GM13976 (cell line): ENCODE results near the gene DNAH1.

Experiments used
- DNase-seq: peaks from one replicate; pipeline ENCODE4 v3.0.0; 2012; ENCODE audit warnings: low spot score
- in situ Hi-C: fragments of 300-500 bp; cut with MboI; formaldehyde crosslinking; loops from one replicate; pipeline ENCODE4 v1.12.0; 2022; ENCODE audit warnings: low sequenced_read_pairs, mixed read lengths, inconsistent platforms; ENCODE audit not compliant: unreplicated experiment
- TF ChIP-seq, protein P1 (sequence below): IDR thresholded peaks from 2 replicates; pipeline ENCODE4 v1.5.1; 2012; ENCODE audit warnings: borderline replicate concordance, mild to moderate bottlenecking; ENCODE audit not compliant: insufficient read depth; ENCODE audit errors: extremely low read depth, missing control alignments, control extremely low read depth

DNAH1 gene

GRCh38 chr3:52385157-52385556, 69.0 kb downstream of the DNAH1 start:
- DNase-seq: peak; percentile 79
- in situ Hi-C loops: no loop called here

GRCh38 chr3:52387481-52387880, 71.4 kb downstream of the DNAH1 start:
- TF ChIP-seq, protein P1, sequence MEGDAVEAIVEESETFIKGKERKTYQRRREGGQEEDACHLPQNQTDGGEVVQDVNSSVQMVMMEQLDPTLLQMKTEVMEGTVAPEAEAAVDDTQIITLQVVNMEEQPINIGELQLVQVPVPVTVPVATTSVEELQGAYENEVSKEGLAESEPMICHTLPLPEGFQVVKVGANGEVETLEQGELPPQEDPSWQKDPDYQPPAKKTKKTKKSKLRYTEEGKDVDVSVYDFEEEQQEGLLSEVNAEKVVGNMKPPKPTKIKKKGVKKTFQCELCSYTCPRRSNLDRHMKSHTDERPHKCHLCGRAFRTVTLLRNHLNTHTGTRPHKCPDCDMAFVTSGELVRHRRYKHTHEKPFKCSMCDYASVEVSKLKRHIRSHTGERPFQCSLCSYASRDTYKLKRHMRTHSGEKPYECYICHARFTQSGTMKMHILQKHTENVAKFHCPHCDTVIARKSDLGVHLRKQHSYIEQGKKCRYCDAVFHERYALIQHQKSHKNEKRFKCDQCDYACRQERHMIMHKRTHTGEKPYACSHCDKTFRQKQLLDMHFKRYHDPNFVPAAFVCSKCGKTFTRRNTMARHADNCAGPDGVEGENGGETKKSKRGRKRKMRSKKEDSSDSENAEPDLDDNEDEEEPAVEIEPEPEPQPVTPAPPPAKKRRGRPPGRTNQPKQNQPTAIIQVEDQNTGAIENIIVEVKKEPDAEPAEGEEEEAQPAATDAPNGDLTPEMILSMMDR: no peak
- no peak for DNase-seq
- in situ Hi-C loops: no loop called here

More at GRCh38 chr3:52385157-52385556, 69.0 kb downstream of the DNAH1 start:
- TF ChIP-seq, protein P1: peak; percentile 41

- TF ChIP-seq, protein P1: no peak
- no peak for DNase-seq
- in situ Hi-C loops: no loop called here
Measured at GRCh38 chr3:52388348-52388821, 72.3 kb downstream of the DNAH1 start.

- TF ChIP-seq, protein P1: no peak
- in situ Hi-C loops: no loop called here
- no peak for DNase-seq
Measured at GRCh38 chr3:52388933-52389332, 72.8 kb downstream of the DNAH1 start.

GRCh38 chr3:52391096-52391495, 75.0 kb downstream of the DNAH1 start:
- TF ChIP-seq, protein P1: no peak
- no peak for DNase-seq
- in situ Hi-C loops: no loop called here

DNA sequence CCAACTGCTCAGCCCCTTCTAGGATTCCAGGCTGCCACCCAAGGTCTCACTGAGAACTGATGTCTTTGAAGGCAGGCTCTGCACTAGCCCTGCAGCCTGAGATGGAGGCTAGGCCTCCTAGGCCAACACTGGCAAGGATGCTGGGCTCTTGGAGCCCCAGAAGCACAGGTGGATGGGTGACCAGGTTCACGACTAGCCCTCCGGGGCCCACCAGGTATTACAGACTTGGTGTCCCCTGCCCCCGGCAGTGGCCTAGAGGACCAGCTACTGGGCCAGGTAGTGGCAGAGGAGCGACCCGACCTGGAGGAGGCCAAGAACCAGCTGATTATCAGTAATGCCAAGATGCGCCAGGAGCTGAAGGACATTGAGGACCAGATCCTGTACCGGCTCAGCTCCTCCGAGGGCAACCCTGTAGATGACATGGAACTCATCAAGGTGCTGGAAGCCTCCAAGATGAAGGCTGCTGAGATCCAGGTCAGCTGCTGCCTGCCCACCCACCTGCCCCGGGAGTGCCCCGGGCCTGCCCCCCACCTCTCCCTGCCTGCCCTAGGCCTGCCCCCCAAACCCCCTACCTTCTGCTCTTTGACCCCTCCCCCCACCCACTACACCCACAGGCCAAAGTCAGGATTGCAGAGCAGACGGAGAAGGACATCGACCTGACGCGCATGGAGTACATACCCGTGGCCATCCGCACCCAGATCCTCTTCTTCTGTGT, 76.3 kb downstream of the DNAH1 start:
- DNase-seq: no peak
- in situ Hi-C loops: no loop called here
- TF ChIP-seq, protein P1: no peak

DNA sequence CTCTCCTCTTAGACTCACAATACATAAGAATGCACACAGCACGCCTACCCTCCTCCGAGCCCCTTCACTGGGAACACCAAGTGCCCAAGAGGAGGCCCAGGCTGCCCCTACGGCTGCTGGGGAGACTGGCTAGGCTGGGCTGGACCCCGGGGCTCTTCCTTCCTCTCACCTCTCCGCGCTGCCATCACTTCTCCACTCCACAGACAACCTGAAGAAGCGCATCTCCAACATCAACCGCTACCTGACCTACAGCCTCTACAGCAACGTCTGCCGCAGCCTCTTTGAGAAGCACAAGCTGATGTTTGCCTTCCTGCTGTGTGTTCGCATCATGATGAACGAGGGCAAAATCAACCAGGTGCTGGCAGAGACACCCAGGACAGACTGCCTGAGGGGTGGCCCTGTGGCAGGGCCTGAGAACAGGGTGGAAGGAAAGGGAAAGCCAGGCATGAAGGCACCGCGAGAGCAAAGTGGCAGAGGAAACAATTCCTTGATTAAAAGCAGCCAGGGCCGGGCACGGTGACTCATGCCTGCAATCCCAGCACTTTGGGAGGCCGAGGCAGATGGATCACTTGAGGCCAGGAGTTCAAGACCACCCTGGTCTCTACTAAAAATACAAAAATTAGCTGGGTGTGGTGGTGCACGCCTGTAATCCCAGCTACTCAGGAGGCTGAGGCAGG, 77.2 kb downstream of the DNAH1 start:
- in situ Hi-C loops: no loop called here
- TF ChIP-seq, protein P1: no peak
- no peak for DNase-seq
